Upper lobe of right lung (tissue), 1 donor: ENCODE data around the gene ZRANB3. TPM values are rescaled to one million over a fixed set of nuclear protein-coding genes. Genes with fewer than 3 reads are reported as not detected.

ENCODE experiments used
- ATAC-seq: fragments of 200-7000 bp; cut with Tn5 transposase; one replicate; pipeline ENCODE4 v1.9.1; 2020; ENCODE audit warnings: mild to moderate bottlenecking, moderate library complexity
- DNase-seq: peaks from one replicate; pipeline ENCODE4 v3.0.0-alpha.2; 2020
- H3K27ac ChIP-seq: fragments of 200-600 bp; one replicate; pipeline ENCODE4 v1.8.0; 2022
- H3K27me3 ChIP-seq: fragments of 200-600 bp; one replicate; pipeline ENCODE4 v1.8.0; 2022; ENCODE audit warnings: mild to moderate bottlenecking
- H3K36me3 ChIP-seq: fragments of 200-600 bp; one replicate; pipeline ENCODE4 v1.8.0; 2022
- H3K4me1 ChIP-seq: fragments of 200-600 bp; one replicate; pipeline ENCODE4 v1.8.0; 2022
- H3K4me3 ChIP-seq: fragments of 200-600 bp; one replicate; pipeline ENCODE4 v1.8.0; 2022; ENCODE audit warnings: mild to moderate bottlenecking
- H3K9me3 ChIP-seq: fragments of 200-600 bp; one replicate; pipeline ENCODE4 v1.8.0; 2022
- CTCF ChIP-seq: fragments of 200-600 bp; IDR thresholded peaks from one replicate; pipeline ENCODE4 v1.8.0; 2022; ENCODE audit warnings: antibody characterized with exemption
- intact Hi-C: fragments of 100-400 bp; cut with DNase I; formaldehyde crosslinking; loops from one replicate; pipeline ENCODE4 v1.11.0; 2022
- total RNA-seq: library from RNA; stranded (reverse); fragmentation: NEBNext Ultra II Directional; extraction: Animal tissue kit (Norgen Biotek cat#: 25700); gene quantifications from one replicate; pipeline ENCODE4 v1.2.1, GENCODE V29; 2021
- donor health status: DM: no; HTN: yes; CAD: no; lungs with severe emphysema.

The ZRANB3 gene
- total RNA-seq, 1 donor from 2014 or later, result 4.1 TPM

GRCh38 chr2:135149251-135149650 is 381.8 kb downstream of the ZRANB3 start:
- TF ChIP-seq CTCF, result no peak
- no peak overlapping the region for H3K4me3 ChIP-seq
- H3K36me3 ChIP-seq, result peaks cover 46% of the 10 kb centered on the region
- no peak for ATAC-seq
- DNase-seq, result no peak
- H3K4me1 ChIP-seq, result no peaks in the 10 kb centered on the region
- H3K27me3 ChIP-seq, result no peaks in the 10 kb centered on the region
- intact Hi-C loops, result no loop called here
- no peaks in the 10 kb centered on the region for H3K9me3 ChIP-seq
- H3K27ac ChIP-seq, result no peak overlapping the region

GRCh38 chr2:135144343-135144742 is 386.7 kb downstream of the ZRANB3 start:
- Histone ChIP-seq H3K4me1 (no peaks in the 10 kb centered on the region), H3K27me3 (no peaks in the 10 kb centered on the region), H3K36me3 (peaks cover 35% of the 10 kb centered on the region), H3K27ac (no peak overlapping the region), H3K9me3 (peaks cover 5% of the 10 kb centered on the region), H3K4me3 (no peak overlapping the region)
- intact Hi-C loops, result no loop called here
- ATAC-seq, result no peak
- DNase-seq, result no peak
- no peak for TF ChIP-seq CTCF

- ATAC-seq (no peak), DNase-seq (no peak)
- Histone ChIP-seq H3K9me3 (peaks cover 5% of the 10 kb centered on the region), H3K27me3 (no peaks in the 10 kb centered on the region), H3K4me1 (no peaks in the 10 kb centered on the region), H3K36me3 (peaks cover 53% of the 10 kb centered on the region), H3K27ac (no peak overlapping the region), H3K4me3 (no peak overlapping the region)
- no peak for TF ChIP-seq CTCF
- intact Hi-C loops, result no loop called here
Observed at GRCh38 chr2:135142323-135142722, 388.7 kb downstream of the ZRANB3 start.

GRCh38 chr2:135140606-135141005 is 390.4 kb downstream of the ZRANB3 start:
- H3K36me3 ChIP-seq, result peaks cover 70% of the 10 kb centered on the region
- no peaks in the 10 kb centered on the region for H3K27me3 ChIP-seq
- no peak overlapping the region for H3K27ac ChIP-seq
- no peak for TF ChIP-seq CTCF
- no peak overlapping the region for H3K4me3 ChIP-seq
- no peak for ATAC-seq
- peaks cover 5% of the 10 kb centered on the region for H3K9me3 ChIP-seq
- no peaks in the 10 kb centered on the region for H3K4me1 ChIP-seq
- intact Hi-C loops, result no loop called here
- no peak for DNase-seq

- Histone ChIP-seq H3K27ac (no peak overlapping the region), H3K36me3 (peaks cover 87% of the 10 kb centered on the region), H3K4me3 (no peak overlapping the region), H3K27me3 (no peaks in the 10 kb centered on the region), H3K9me3 (no peaks in the 10 kb centered on the region), H3K4me1 (no peaks in the 10 kb centered on the region)
- intact Hi-C loops, result no loop called here
- ATAC-seq (no peak), DNase-seq (no peak)
- no peak for TF ChIP-seq CTCF
Observed at GRCh38 chr2:135132314-135132713, 398.7 kb downstream of the ZRANB3 start.

- ATAC-seq (no peak), DNase-seq (no peak)
- Histone ChIP-seq H3K4me3 (no peak overlapping the region), H3K27ac (no peak overlapping the region), H3K27me3 (no peaks in the 10 kb centered on the region), H3K9me3 (no peaks in the 10 kb centered on the region), H3K4me1 (no peaks in the 10 kb centered on the region), H3K36me3 (peaks cover 87% of the 10 kb centered on the region)
- intact Hi-C loops, result no loop called here
- TF ChIP-seq CTCF, result no peak
Observed at GRCh38 chr2:135130751-135131150, 400.3 kb downstream of the ZRANB3 start.
